GM12875 (cell line): ENCODE measurements around the gene CNTLN.

Experiments
- H3K4me3 ChIP-seq: one replicate; pipeline ENCODE4 v1.5.1; 2011; ENCODE audit warnings: low read depth, low read length, control low read depth
- CTCF ChIP-seq: IDR thresholded peaks from 2 replicates; pipeline ENCODE4 v1.5.1; 2011; ENCODE audit warnings: low read depth, mild to moderate bottlenecking, control low read depth, inconsistent platforms, low read length, moderate library complexity, borderline replicate concordance; ENCODE audit not compliant: insufficient read depth

Gene CNTLN

GRCh38 chr9:17488662-17489061 lies 353.8 kb downstream of the CNTLN start:
- H3K4me3 ChIP-seq, result no peak overlapping the region
- no peak for TF ChIP-seq CTCF

- no peak for TF ChIP-seq CTCF
- H3K4me3 ChIP-seq, result no peak overlapping the region
Observed at GRCh38 chr9:17490110-17490509, 355.3 kb downstream of the CNTLN start.

GRCh38 chr9:17491780-17492179 lies 356.9 kb downstream of the CNTLN start:
- H3K4me3 ChIP-seq, result no peak overlapping the region
- no peak for TF ChIP-seq CTCF

GRCh38 chr9:17503196-17503595 lies 368.4 kb downstream of the CNTLN start:
- TF ChIP-seq CTCF, result no peak

GRCh38 chr9:17509151-17509550 lies 374.3 kb downstream of the CNTLN start:
- no peak overlapping the region for H3K4me3 ChIP-seq
- TF ChIP-seq CTCF, result no peak

More at GRCh38 chr9:17503196-17503595, 368.4 kb downstream of the CNTLN start:
- no peak overlapping the region for H3K4me3 ChIP-seq

- H3K4me3 ChIP-seq, result no peak overlapping the region
- no peak for TF ChIP-seq CTCF
Observed at GRCh38 chr9:17509701-17510100, 374.9 kb downstream of the CNTLN start.

GRCh38 chr9:17519761-17520160 lies 384.9 kb downstream of the CNTLN start:
- no peak overlapping the region for H3K4me3 ChIP-seq
- no peak for TF ChIP-seq CTCF
